Stimulated activated CD8-positive, alpha-beta memory T cell treated with anti-CD3 and anti-CD28 coated beads, Interleukin-7, amount 100 ng/mL, for 4 hours (primary cell): ENCODE data around the gene ANKH.
"Not testable (repeated sequence)": the region's sequence is repeated elsewhere in the genome, so short reads cannot be mapped to it uniquely, and the experiment has no call there.

Experiments
- DNase-seq, 2 donors: peaks; one replicate each; pipeline ENCODE4 v3.0.0-alpha.2; 2020; ENCODE audit warnings: low read depth in 2 of 2

The ANKH gene

GRCh38 chr5:14882658-14883580 is 11.3 kb upstream of the ANKH start:
- DNase-seq = no peak

- no peak for DNase-seq
Measured at GRCh38 chr5:14881826-14882225, 10.2 kb upstream of the ANKH start.

DNA sequence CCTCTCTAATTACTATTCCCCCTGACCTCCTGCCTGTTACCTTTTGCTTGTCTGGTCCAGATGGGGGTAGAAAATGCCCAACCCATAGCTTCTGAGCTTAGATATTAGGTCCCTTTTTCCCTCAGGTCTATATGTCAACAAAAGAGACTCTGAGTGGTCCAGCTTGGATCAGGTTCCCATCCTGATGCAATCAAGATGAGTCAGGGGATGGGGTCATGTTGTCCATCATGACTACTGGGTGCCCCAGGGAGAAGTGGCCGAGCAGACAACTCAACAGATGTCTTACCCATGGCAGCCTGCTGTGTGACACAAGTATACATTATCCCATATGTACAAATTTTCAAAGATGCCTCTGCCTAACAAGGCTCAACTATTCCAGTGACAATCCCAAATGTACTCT is 9.1 kb upstream of the ANKH start:
- DNase-seq = no peak

GRCh38 chr5:14879937-14880589 is 8.5 kb upstream of the ANKH start:
- DNase-seq = no peak

DNA sequence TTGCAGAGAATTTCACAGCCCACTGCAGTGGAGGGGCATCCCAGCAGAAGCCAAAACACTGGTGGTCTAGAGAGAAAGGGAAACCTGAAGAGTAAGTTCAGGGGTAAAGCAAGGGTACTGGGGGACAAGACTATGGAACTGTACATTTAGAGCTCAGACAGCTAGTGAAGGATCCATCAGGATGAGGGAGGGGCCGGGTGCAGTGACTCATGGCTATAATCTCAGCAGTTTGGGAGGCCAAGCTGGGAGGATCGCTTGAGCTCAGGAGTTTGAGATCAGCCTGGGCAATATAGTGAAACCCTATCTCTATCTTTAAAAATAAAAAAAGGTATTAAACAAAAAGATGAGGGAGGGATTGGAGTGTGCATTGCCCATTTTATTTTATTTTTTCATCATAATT is 7.8 kb upstream of the ANKH start:
- no peak for DNase-seq

GRCh38 chr5:14878192-14878591 is 6.6 kb upstream of the ANKH start:
- not testable (repeated sequence) for DNase-seq

GRCh38 chr5:14876095-14876494 is 4.5 kb upstream of the ANKH start:
- DNase-seq = no peak

DNA sequence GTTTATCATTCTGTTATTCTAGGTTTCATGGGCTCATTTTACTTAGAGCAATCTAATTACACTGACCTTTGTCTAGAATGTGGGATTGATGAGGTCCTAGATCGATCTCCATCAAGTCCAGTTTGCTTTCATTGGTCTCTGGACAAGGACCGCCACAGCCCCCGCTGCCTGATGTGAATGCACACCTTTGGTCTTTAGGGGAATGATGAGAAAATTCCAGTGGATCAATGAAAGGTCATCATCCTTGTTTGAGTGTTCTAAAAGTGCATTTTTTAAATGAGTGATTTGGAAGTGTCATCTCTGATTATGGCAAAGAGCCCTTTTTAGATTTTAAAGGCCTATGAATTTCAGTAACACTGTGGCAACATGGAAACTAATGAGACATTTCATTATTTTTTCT is 2.2 kb upstream of the ANKH start:
- no peak for DNase-seq

DNA sequence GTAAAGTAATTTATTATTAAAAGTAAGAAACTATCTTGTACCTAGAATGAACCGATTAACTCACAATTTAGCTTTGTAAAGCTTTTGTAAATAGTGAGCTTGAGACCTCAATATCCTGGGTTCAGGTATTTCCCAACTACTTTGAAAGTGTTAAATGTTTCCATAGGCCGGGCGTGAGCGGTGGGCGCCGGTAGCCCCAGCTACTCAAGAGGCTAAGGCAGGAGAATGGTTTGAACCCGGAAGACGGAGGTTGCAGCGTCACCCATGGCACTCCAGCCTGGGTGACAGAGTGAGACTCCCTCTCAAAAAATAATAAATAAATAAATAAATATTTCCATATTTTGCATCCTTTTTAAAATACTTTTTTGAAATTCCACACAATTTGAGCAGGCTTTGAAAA is 1.5 kb upstream of the ANKH start:
- DNase-seq = peak in 1 of 2 donors; percentile 6

GRCh38 chr5:14872070-14872989 is 752 bp upstream of the ANKH start:
- peak; percentile 38 to 56 for DNase-seq

DNA sequence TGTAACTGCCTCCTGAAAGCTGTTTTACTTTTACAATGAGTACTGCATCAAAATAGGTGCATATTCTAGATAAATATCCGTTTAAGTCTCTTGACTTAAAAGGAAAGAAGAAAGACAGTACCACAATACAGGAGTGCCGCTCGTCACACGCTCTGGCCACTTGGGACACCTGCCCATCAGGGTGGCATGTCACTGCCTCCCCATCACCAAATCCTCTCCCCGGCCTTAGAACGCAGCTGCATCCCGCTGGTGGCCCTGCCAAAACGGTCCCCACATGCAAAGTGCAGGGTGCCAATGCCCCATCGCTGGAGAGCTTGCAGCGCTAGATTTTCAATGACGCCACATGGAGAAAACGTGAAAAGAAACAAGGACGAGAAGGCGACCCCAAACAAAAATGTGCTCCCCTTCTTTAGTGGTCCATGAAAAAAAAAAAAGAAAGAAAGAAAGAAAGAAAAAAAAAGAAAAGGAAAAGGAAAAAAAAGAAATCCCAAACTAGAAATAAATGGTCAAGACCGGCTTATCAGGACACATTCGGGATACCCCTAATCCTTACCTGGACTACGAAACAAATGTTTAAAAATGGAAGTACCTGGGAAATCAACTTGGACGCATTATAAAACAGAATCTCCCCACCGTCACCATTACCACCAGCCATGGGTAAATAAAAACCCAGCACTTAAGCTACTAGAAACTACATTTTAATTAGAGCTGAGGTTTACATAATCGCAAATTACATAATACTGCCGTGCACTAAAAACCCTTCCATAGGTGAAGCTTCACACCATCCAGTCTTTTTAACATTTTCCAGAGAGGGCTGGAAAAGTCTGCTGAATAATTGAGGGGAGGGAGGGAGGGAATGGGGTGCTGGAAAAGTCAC is 1.0 kb downstream of the ANKH start:
- peak; percentile 4 to 62 for DNase-seq

- no peak for DNase-seq
Measured at GRCh38 chr5:14869668-14870164, 1.9 kb downstream of the ANKH start.

- DNase-seq = no peak
Measured at GRCh38 chr5:14869233-14869632, 2.3 kb downstream of the ANKH start.

GRCh38 chr5:14868771-14869170 is 2.8 kb downstream of the ANKH start:
- no peak for DNase-seq

DNA sequence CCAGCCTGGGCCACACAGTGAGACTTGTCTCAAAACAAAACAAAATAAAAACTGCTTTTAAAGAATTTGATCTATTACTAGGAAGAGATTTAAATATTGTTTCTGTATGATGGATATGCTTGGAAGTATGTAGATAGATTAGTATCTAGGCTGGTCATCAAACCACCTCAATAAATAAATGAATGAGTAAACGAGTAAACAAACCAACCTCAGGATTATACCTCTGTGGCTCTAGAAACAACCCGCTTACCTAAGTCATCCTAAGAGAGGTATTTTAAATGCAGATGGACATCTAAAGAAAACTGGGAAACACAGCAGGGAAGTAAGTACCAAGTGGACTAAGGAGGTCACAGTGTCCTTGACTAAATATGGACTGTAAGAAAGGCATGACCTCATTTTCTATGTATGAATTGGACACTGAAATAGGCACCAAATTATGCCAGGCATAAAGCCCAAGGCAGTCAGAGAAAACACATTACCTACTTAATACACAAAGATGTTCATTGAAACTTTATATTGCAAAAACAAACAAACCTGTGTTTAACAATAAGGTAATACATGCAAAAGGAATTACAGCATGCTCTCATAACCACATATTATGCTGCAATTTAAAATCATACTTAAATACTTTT is 7.3 kb downstream of the ANKH start:
- no peak for DNase-seq

GRCh38 chr5:14863105-14863504 is 8.5 kb downstream of the ANKH start:
- DNase-seq = no peak

DNA sequence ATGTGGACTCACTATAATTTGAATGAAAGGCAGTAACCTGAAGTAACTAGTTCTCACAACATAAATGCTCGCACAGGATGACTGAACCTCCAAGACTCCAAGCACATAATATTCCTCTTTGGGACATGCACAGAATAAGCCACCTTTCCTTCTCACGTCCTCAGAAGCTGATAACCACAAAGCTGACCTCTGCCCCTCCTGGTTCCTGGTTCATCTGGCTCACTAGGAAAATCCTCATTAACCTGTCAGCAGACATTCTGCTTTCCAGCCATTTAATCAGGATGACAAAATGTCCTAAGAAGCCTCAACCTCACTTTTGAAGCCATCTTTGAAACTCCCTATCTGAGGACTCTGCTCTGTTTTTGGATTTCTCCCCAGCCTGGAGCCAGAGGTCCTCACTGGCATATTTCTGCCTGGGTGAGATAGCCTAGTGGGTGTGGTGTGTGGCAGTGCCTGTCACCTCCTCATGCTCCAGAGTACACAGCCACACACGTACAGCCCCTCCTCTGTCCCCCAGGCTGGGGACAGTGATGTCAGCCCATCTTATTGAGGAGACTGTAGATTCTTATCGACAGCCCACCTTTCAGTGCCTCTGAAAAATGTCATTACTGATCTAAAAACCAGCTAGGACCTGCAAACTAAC is 10.3 kb downstream of the ANKH start:
- no peak for DNase-seq

DNA sequence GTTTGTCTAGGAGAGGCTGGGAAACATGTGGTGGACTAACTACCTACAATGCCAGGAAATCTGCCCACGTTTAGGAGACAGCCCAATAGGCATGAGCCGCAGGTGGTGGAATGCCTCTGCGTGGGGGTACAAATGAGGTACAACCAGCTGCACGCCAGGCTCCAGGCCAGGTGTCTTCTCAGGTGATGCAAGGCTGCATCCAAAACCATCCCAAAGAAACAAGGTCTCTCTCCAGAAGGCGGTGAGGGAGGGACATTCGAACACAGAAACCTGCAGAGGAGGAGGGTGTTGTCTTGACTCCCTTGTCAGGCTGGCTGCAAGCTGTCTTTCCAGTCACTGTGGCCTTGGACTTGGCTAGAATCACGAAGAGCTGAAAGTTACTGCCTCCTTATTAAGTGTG is 11.6 kb downstream of the ANKH start:
- DNase-seq = no peak

GRCh38 chr5:14859150-14859549 is 12.4 kb downstream of the ANKH start:
- DNase-seq = no peak

DNA sequence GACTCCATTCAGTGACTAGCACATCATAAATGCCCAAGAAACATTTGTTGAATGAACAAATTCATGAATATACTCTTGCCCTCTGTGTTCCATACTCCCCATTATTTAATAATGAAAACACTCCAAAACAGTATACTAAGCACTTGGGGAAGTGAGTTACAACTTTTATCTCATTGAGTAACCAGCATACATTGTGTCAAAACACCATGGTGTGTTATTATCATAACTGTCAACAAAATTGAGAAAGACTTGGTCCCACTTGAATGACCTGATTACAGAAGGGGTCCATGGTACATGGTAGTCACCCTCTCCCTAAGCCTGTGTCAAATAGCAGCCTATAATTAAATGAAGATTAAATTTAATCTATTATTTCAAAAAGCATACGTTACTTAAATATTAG is 16.2 kb downstream of the ANKH start:
- no peak for DNase-seq
